ENCODE measurements around the gene VDAC1. TPM values are rescaled to one million over a fixed set of nuclear protein-coding genes. Genes with fewer than 3 reads are reported as not detected.

The VDAC1 gene
- total and polyA plus RNA-seq, 2 donors (not counting 1 experiment from before 2014, with no cell fraction given), result 27.8 to 60.7 TPM

GRCh38 chr5:133934311-133934710, 70.5 kb downstream of the VDAC1 start:
- CTCF ChIA-PET, result interaction anchor here (0.6 to 2.0 kb wide), 6 partner anchors 10 to 901 kb away, joined by 3 to 15 read pairs (median 4); no protein-coding TSS in a partner anchor
- Mint-ChIP-seq H3K4me1 (peaks cover 94% of the 10 kb centered on the region), H3K4me3 (peak overlapping the region; percentile 87)

More at GRCh38 chr5:133934311-133934710, 70.5 kb downstream of the VDAC1 start:
- Histone ChIP-seq H3K9ac (ENCODE audit: low read length) (peak overlapping the region; percentile 56), H3K79me2 (ENCODE audit: control insufficient read depth, insufficient read depth, low read length) (peaks cover 6% of the 10 kb centered on the region), H3K4me3 (ENCODE audit: control extremely low read depth in 1 of 5, extremely low read depth in 1 of 5, insufficient read depth in 1 of 5, low read depth in 2 of 5, low read length in 4 of 5) (peak overlapping the region in 4 of 5 experiments; percentile 15 to 54 (median 26)), H3K27ac (ENCODE audit: low read length in 2 of 2) (peak overlapping the region; percentile 93 to 99), H4K20me1 (ENCODE audit: control insufficient read depth, insufficient read depth, low read length, poor library complexity, severe bottlenecking) (no peaks in the 10 kb centered on the region), H3K4me2 (replicated peaks; ENCODE audit: low read depth, low read length, poor library complexity, severe bottlenecking) (peak overlapping the region; percentile 83), H3K9me3 (ENCODE audit: control extremely low read depth in 1 of 3, control insufficient read depth in 2 of 3, insufficient read depth in 1 of 3, low read length in 2 of 3) (peaks cover 0 to 24% (median 0%) of the 10 kb centered on the region in 3 donors), H3K4me1 (ENCODE audit: control insufficient read depth in 2 of 2, insufficient read depth in 2 of 2, low read length in 2 of 2) (peaks cover 100% of the 10 kb centered on the region in 2 donors), H3K27me3 (replicated peaks in 1 of 4; ENCODE audit: control extremely low read depth in 1 of 4, control insufficient read depth in 3 of 4, insufficient read depth in 4 of 4, low read length in 3 of 4) (no peaks in the 10 kb centered on the region), H2AFZ (ENCODE audit: insufficient read depth, low read depth, low read length, poor library complexity, severe bottlenecking) (peak overlapping the region; percentile 43), H3K36me3 (replicated peaks in 1 of 2; ENCODE audit: control extremely low read depth in 1 of 2, control insufficient read depth in 1 of 2, extremely low read depth in 1 of 2, insufficient read depth in 2 of 2, low read length in 1 of 2) (no peaks in the 10 kb centered on the region)
- DNase-seq, result peak; percentile 34
- POLR2A ChIA-PET, result interaction anchor here (1.6 to 1.8 kb wide), 3 partner anchors 11 to 23 kb away, joined by 3 to 6 read pairs (median 4); no protein-coding TSS in a partner anchor
- TF ChIP-seq EZH2 (IDR thresholded peaks at IDR 0.05; ENCODE audit: borderline replicate concordance, insufficient read depth, low read depth, low read length, poor library complexity, severe bottlenecking), result no peak
- TF ChIP-seq, protein P1, sequence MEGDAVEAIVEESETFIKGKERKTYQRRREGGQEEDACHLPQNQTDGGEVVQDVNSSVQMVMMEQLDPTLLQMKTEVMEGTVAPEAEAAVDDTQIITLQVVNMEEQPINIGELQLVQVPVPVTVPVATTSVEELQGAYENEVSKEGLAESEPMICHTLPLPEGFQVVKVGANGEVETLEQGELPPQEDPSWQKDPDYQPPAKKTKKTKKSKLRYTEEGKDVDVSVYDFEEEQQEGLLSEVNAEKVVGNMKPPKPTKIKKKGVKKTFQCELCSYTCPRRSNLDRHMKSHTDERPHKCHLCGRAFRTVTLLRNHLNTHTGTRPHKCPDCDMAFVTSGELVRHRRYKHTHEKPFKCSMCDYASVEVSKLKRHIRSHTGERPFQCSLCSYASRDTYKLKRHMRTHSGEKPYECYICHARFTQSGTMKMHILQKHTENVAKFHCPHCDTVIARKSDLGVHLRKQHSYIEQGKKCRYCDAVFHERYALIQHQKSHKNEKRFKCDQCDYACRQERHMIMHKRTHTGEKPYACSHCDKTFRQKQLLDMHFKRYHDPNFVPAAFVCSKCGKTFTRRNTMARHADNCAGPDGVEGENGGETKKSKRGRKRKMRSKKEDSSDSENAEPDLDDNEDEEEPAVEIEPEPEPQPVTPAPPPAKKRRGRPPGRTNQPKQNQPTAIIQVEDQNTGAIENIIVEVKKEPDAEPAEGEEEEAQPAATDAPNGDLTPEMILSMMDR (IDR thresholded peaks at IDR 0.05), result no peak
- Mint-ChIP-seq H3K27ac (peak overlapping the region; percentile 99), H3K27me3 (no peaks in the 10 kb centered on the region), H3K9me3 (ENCODE audit: insufficient read depth) (peaks cover 3% of the 10 kb centered on the region)
- 50% methylated on average over 3 of the region's 5 CpGs for WGBS (ENCODE audit: insufficient coverage)
- intact Hi-C loops (cut with micrococcal nuclease), result no loop called here
- ATAC-seq (ENCODE audit: low read depth), result no peak
